HepG2 (cell line): ENCODE data around the gene ZBED6. TPM values are rescaled to one million over a fixed set of nuclear protein-coding genes. Genes with fewer than 3 reads are reported as not detected.

Experiments used
- EHMT2 ChIP-seq: fragments of 200-600 bp; sonication (generic); IDR thresholded peaks from 2 replicates; pipeline ENCODE4 v1.7.0; 2017; ENCODE audit warnings: antibody characterized with exemption, low read depth, low read length, borderline replicate concordance
- PCBP1 ChIP-seq: fragments of 200-400 bp; formaldehyde crosslinking; IDR thresholded peaks from 2 replicates; pipeline ENCODE4 v1.6.1; 2017; ENCODE audit warnings: mild to moderate bottlenecking, low read depth, low read length, borderline replicate concordance
- PITX1 ChIP-seq: sonication (generic); formaldehyde crosslinking; IDR thresholded peaks from 2 replicates; pipeline ENCODE4 v1.5.1; 2020; ENCODE audit warnings: mild to moderate bottlenecking, missing genetic modification reagents
- RFX3 ChIP-seq: IDR thresholded peaks from 2 replicates; pipeline ENCODE4 v1.6.1; 2016; ENCODE audit warnings: missing biosample characterization, missing genetic modification reagents
- SYNCRIP ChIP-seq: fragments of 200-400 bp; formaldehyde crosslinking; IDR thresholded peaks from 2 replicates; pipeline ENCODE4 v1.6.1; 2018; ENCODE audit warnings: mild to moderate bottlenecking, low read depth, low read length; ENCODE audit not compliant: insufficient read depth
- TOE1 ChIP-seq: sonication (generic); formaldehyde crosslinking; IDR thresholded peaks from 2 replicates; pipeline ENCODE4 v1.4.0; 2020; ENCODE audit warnings: mild to moderate bottlenecking, missing genetic modification reagents
- TP53 ChIP-seq: sonication (generic); formaldehyde crosslinking; conservative IDR thresholded peaks from 2 replicates; pipeline ENCODE4 v1.4.0; 2020; ENCODE audit warnings: missing genetic modification reagents
- ZNF256 ChIP-seq: sonication (generic); formaldehyde crosslinking; conservative IDR thresholded peaks from 2 replicates; pipeline ENCODE4 v1.4.0; 2020; ENCODE audit warnings: missing genetic modification reagents
- ZNF33A ChIP-seq: sonication (generic); formaldehyde crosslinking; IDR thresholded peaks from 2 replicates; pipeline ENCODE4 v1.5.1; 2020; ENCODE audit warnings: missing genetic modification reagents, mild to moderate bottlenecking, moderate library complexity, borderline replicate concordance
- polyA plus RNA-seq, 8 experiments: library from polyadenylated mRNA; depleted of rRNA in 3 of 8; stranded (reverse) in 7 of 8; unstranded in 1 of 8; fragments of >200 nt; fragmentation: Illumina TruSeq in 4 of 8; extraction: Trizol in 4 of 8; gene quantifications; 2 replicates each; pipeline versions ENCODE4 v1.2.1 to v1.2.3, GENCODE V29; 2011 to 2016; ENCODE audit warnings: low read depth in 4 of 8, missing spikeins in 1 of 8, mixed read lengths in 1 of 8; ENCODE audit not compliant: insufficient read depth in 1 of 8
- total RNA-seq, 5 experiments: library from RNA; depleted of rRNA; stranded (reverse); fragments of >200 nt; fragmentation: Illumina TruSeq; extraction: Trizol; gene quantifications; 2 replicates each; pipeline ENCODE4 v1.2.3, GENCODE V29; 2016; ENCODE audit warnings: low read depth in 1 of 5
- TF ChIP-seq, protein P1 (sequence below): sonication (generic); formaldehyde crosslinking; IDR thresholded peaks from 2 replicates; pipeline ENCODE4 v1.5.1; 2020; ENCODE audit warnings: mild to moderate bottlenecking, missing genetic modification reagents, moderate library complexity
- TF ChIP-seq, protein P2 (sequence below): sonication (generic); formaldehyde crosslinking; IDR thresholded peaks from 2 replicates; pipeline ENCODE4 v1.5.0; 2020; ENCODE audit warnings: mild to moderate bottlenecking, missing genetic modification reagents
- TF ChIP-seq, protein P3 (sequence below): fragments of 450-650 bp; IDR thresholded peaks from 2 replicates; pipeline ENCODE4 v1.6.1; 2017; ENCODE audit warnings: mild to moderate bottlenecking
- TF ChIP-seq, protein P4 (sequence below): IDR thresholded peaks from 2 replicates; pipeline ENCODE4 v1.6.1; 2016
- TF ChIP-seq, protein P5 (sequence below): sonication (generic); formaldehyde crosslinking; IDR thresholded peaks from 2 replicates; pipeline ENCODE4 v1.4.0; 2020; ENCODE audit warnings: mild to moderate bottlenecking, missing genetic modification reagents, borderline replicate concordance

The ZBED6 gene
- total and polyA plus RNA-seq, 2 of the 13 experiments (the other 11 are each of a cell fraction or from before 2014, with no cell fraction given) = 9.3 to 12.5 TPM

DNA sequence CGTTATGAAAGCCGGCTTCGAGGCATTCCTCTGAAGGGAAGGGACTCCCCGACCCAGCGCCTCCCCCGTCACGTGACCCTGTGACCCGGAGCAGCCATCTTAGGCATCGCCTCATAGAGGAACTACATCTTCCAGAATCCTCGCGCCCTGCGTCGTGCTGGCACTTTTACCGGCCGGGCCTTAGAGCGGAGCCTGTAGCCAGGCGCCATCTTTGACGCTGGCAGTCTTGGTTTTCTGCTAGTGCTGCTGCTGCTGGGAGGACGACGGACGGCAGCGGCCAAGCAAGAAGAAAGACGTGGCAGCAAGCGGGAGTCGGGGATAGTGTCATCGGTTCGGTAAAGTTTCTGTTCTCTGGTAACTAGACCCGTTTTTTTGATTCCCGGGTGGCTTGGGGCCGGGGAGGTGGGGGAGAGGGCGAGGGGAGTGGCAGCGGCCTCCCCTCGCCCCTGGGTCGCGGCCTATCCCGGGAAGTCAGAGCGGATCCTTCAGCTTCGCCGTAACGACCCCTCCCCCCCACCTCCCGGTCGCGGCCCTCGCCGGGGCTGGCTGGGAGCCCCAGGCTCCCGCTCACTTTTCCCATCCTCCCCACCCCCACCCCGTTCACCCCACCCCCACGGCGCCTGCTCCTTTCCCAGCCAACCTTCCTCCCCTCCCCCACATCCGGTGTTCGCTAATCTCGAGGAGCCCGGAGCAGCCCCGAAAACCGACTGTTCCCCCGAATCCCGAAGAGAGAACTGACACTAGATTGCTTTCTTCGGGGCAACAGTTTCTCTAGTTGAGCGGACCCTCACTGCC, at the start of gene ZBED6, which contains the start of gene ZC3H11A (continued):
- TF ChIP-seq, protein P1, sequence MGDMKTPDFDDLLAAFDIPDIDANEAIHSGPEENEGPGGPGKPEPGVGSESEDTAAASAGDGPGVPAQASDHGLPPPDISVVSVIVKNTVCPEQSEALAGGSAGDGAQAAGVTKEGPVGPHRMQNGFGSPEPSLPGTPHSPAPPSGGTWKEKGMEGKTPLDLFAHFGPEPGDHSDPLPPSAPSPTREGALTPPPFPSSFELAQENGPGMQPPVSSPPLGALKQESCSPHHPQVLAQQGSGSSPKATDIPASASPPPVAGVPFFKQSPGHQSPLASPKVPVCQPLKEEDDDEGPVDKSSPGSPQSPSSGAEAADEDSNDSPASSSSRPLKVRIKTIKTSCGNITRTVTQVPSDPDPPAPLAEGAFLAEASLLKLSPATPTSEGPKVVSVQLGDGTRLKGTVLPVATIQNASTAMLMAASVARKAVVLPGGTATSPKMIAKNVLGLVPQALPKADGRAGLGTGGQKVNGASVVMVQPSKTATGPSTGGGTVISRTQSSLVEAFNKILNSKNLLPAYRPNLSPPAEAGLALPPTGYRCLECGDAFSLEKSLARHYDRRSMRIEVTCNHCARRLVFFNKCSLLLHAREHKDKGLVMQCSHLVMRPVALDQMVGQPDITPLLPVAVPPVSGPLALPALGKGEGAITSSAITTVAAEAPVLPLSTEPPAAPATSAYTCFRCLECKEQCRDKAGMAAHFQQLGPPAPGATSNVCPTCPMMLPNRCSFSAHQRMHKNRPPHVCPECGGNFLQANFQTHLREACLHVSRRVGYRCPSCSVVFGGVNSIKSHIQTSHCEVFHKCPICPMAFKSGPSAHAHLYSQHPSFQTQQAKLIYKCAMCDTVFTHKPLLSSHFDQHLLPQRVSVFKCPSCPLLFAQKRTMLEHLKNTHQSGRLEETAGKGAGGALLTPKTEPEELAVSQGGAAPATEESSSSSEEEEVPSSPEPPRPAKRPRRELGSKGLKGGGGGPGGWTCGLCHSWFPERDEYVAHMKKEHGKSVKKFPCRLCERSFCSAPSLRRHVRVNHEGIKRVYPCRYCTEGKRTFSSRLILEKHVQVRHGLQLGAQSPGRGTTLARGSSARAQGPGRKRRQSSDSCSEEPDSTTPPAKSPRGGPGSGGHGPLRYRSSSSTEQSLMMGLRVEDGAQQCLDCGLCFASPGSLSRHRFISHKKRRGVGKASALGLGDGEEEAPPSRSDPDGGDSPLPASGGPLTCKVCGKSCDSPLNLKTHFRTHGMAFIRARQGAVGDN (CRISPR knock-in tag) = peak; percentile 93
- TF ChIP-seq TP53 (CRISPR knock-in tag) (peak; percentile 33; the same call in 1 of the 2 replicates), ZNF256 (CRISPR knock-in tag) (no peak), PITX1 (CRISPR knock-in tag) (peak; percentile 68; the same call in 1 of the 2 replicates), SYNCRIP (no peak), PCBP1 (peak; percentile 93), TOE1 (CRISPR knock-in tag) (no peak), ZNF33A (CRISPR knock-in tag) (no peak), EHMT2 (no peak), RFX3 (no peak)
- TF ChIP-seq, protein P2, sequence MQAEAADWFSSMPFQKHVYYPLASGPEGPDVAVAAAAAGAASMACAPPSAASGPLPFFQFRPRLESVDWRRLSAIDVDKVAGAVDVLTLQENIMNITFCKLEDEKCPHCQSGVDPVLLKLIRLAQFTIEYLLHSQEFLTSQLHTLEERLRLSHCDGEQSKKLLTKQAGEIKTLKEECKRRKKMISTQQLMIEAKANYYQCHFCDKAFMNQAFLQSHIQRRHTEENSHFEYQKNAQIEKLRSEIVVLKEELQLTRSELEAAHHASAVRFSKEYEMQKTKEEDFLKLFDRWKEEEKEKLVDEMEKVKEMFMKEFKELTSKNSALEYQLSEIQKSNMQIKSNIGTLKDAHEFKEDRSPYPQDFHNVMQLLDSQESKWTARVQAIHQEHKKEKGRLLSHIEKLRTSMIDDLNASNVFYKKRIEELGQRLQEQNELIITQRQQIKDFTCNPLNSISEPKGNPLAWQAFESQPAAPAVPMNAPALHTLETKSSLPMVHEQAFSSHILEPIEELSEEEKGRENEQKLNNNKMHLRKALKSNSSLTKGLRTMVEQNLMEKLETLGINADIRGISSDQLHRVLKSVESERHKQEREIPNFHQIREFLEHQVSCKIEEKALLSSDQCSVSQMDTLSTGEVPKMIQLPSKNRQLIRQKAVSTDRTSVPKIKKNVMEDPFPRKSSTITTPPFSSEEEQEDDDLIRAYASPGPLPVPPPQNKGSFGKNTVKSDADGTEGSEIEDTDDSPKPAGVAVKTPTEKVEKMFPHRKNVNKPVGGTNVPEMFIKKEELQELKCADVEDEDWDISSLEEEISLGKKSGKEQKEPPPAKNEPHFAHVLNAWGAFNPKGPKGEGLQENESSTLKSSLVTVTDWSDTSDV (CRISPR knock-in tag) = no peak
- TF ChIP-seq, protein P3, sequence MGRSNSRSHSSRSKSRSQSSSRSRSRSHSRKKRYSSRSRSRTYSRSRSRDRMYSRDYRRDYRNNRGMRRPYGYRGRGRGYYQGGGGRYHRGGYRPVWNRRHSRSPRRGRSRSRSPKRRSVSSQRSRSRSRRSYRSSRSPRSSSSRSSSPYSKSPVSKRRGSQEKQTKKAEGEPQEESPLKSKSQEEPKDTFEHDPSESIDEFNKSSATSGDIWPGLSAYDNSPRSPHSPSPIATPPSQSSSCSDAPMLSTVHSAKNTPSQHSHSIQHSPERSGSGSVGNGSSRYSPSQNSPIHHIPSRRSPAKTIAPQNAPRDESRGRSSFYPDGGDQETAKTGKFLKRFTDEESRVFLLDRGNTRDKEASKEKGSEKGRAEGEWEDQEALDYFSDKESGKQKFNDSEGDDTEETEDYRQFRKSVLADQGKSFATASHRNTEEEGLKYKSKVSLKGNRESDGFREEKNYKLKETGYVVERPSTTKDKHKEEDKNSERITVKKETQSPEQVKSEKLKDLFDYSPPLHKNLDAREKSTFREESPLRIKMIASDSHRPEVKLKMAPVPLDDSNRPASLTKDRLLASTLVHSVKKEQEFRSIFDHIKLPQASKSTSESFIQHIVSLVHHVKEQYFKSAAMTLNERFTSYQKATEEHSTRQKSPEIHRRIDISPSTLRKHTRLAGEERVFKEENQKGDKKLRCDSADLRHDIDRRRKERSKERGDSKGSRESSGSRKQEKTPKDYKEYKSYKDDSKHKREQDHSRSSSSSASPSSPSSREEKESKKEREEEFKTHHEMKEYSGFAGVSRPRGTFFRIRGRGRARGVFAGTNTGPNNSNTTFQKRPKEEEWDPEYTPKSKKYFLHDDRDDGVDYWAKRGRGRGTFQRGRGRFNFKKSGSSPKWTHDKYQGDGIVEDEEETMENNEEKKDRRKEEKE = no peak
- TF ChIP-seq, protein P4, sequence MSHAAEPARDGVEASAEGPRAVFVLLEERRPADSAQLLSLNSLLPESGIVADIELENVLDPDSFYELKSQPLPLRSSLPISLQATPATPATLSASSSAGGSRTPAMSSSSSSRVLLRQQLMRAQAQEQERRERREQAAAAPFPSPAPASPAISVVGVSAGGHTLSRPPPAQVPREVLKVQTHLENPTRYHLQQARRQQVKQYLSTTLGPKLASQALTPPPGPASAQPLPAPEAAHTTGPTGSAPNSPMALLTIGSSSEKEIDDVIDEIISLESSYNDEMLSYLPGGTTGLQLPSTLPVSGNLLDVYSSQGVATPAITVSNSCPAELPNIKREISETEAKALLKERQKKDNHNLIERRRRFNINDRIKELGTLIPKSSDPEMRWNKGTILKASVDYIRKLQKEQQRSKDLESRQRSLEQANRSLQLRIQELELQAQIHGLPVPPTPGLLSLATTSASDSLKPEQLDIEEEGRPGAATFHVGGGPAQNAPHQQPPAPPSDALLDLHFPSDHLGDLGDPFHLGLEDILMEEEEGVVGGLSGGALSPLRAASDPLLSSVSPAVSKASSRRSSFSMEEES = peak; percentile 90
- TF ChIP-seq, protein P5, sequence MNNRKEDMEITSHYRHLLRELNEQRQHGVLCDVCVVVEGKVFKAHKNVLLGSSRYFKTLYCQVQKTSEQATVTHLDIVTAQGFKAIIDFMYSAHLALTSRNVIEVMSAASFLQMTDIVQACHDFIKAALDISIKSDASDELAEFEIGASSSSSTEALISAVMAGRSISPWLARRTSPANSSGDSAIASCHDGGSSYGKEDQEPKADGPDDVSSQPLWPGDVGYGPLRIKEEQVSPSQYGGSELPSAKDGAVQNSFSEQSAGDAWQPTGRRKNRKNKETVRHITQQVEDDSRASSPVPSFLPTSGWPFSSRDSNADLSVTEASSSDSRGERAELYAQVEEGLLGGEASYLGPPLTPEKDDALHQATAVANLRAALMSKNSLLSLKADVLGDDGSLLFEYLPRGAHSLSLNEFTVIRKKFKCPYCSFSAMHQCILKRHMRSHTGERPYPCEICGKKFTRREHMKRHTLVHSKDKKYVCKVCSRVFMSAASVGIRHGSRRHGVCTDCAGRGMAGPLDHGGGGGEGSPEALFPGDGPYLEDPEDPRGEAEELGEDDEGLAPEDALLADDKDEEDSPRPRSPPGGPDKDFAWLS (CRISPR knock-in tag) = no peak
